Measurements from ENCODE around the gene CACNA1S.

The CACNA1S gene

GRCh38 chr1:201090541-201090940, 21.7 kb downstream of the CACNA1S start:
- DNase-seq, result no peak

- no peak for DNase-seq
Observed at GRCh38 chr1:201089596-201089995, 22.6 kb downstream of the CACNA1S start.

- DNase-seq, result no peak
Observed at GRCh38 chr1:201088901-201089525, 23.2 kb downstream of the CACNA1S start.

- DNase-seq, result no peak
Observed at GRCh38 chr1:201088395-201088794, 23.8 kb downstream of the CACNA1S start.

- DNase-seq, result peak; percentile 61
Observed at GRCh38 chr1:201085902-201086735, 26.1 kb downstream of the CACNA1S start.

GRCh38 chr1:201084295-201084694, 27.9 kb downstream of the CACNA1S start:
- no peak for DNase-seq

GRCh38 chr1:201083741-201084140, 28.5 kb downstream of the CACNA1S start:
- no peak for DNase-seq

GRCh38 chr1:201080135-201080534, 32.1 kb downstream of the CACNA1S start:
- no peak for DNase-seq

GRCh38 chr1:201077736-201078135, 34.5 kb downstream of the CACNA1S start:
- DNase-seq, result no peak

GRCh38 chr1:201077116-201077515, 35.1 kb downstream of the CACNA1S start:
- DNase-seq, result no peak

- DNase-seq, result no peak
Observed at GRCh38 chr1:201076092-201076491, 36.1 kb downstream of the CACNA1S start.

GRCh38 chr1:201074018-201074417, 38.2 kb downstream of the CACNA1S start:
- no peak for DNase-seq

GRCh38 chr1:201072922-201073321, 39.3 kb downstream of the CACNA1S start:
- DNase-seq, result no peak

- DNase-seq, result no peak
Observed at GRCh38 chr1:201072149-201072548, 40.1 kb downstream of the CACNA1S start.

- DNase-seq, result no peak
Observed at GRCh38 chr1:201069636-201070035, 42.6 kb downstream of the CACNA1S start.

- no peak for DNase-seq
Observed at GRCh38 chr1:201068976-201069375, 43.2 kb downstream of the CACNA1S start.

- DNase-seq, result no peak
Observed at GRCh38 chr1:201066986-201067385, 45.2 kb downstream of the CACNA1S start.

- DNase-seq, result no peak
Observed at GRCh38 chr1:201065686-201066085, 46.5 kb downstream of the CACNA1S start.

GRCh38 chr1:201064806-201065205, 47.4 kb downstream of the CACNA1S start:
- no peak for DNase-seq

- no peak for DNase-seq
Observed at GRCh38 chr1:201063145-201063544, 49.1 kb downstream of the CACNA1S start.

GRCh38 chr1:201062511-201063091, 49.6 kb downstream of the CACNA1S start:
- no peak for DNase-seq

GRCh38 chr1:201061886-201062285, 50.3 kb downstream of the CACNA1S start:
- DNase-seq, result no peak

- DNase-seq, result no peak
Observed at GRCh38 chr1:201061049-201061448, 51.2 kb downstream of the CACNA1S start.

GRCh38 chr1:201060586-201060985, 51.6 kb downstream of the CACNA1S start:
- no peak for DNase-seq

All from activated CD8-positive, alpha-beta memory T cell treated with anti-CD3 and anti-CD28 coated beads for 24 hours (primary cell).